Heart left ventricle (tissue), 16 donors: ENCODE results near the gene FAM120B. TPM values are rescaled to one million over a fixed set of nuclear protein-coding genes. Genes with fewer than 3 reads are reported as not detected.
"Not testable (repeated sequence)": the region's sequence is repeated elsewhere in the genome, so short reads cannot be mapped to it uniquely, and the experiment has no call there.

Experiments
- ATAC-seq, 4 donors: fragments of 200-7000 bp; cut with Tn5 transposase; one replicate each; pipeline ENCODE4 v1.9.1; 2020 to 2022; ENCODE audit warnings: moderate library complexity in 4 of 4, mild to moderate bottlenecking in 3 of 4, moderate number of reproducible peaks in 1 of 4
- DNase-seq, 5 donors: peaks; one replicate each; pipeline ENCODE4 v3.0.0-alpha.2; 2020
- H3K27ac ChIP-seq, 12 donors: fragments of 200-600 bp; sonication (generic) in 4 of 12; one replicate each; pipeline versions ENCODE4 v1.5.0 to v1.8.0; 2016 to 2022; ENCODE audit warnings: mild to moderate bottlenecking in 2 of 12
- H3K27me3 ChIP-seq, 9 donors: fragments of 200-600 bp; sonication (generic) in 2 of 9; one replicate each; pipeline versions ENCODE4 v1.5.1 to v1.8.0; 2016 to 2022; ENCODE audit warnings: mild to moderate bottlenecking in 3 of 9
- H3K36me3 ChIP-seq, 9 donors: fragments of 200-600 bp; sonication (generic) in 2 of 9; one replicate each; pipeline versions ENCODE4 v1.5.0 to v1.8.0; 2018 to 2022; ENCODE audit warnings: mild to moderate bottlenecking in 2 of 9
- H3K4me1 ChIP-seq, 12 donors: fragments of 200-600 bp; sonication (generic) in 4 of 12; one replicate each; pipeline versions ENCODE4 v1.5.0 to v1.8.0; 2016 to 2022; ENCODE audit warnings: mild to moderate bottlenecking in 3 of 12
- H3K4me3 ChIP-seq, 12 donors: fragments of 200-600 bp; sonication (generic) in 4 of 12; one replicate each; pipeline versions ENCODE4 v1.5.0 to v1.8.0; 2017 to 2022; ENCODE audit warnings: mild to moderate bottlenecking in 9 of 12, moderate library complexity in 4 of 12
- H3K9me3 ChIP-seq, 12 donors: fragments of 200-600 bp; sonication (generic) in 4 of 12; one replicate each; pipeline versions ENCODE4 v1.5.0 to v1.8.0; 2016 to 2022; ENCODE audit warnings: mild to moderate bottlenecking in 1 of 12
- CTCF ChIP-seq, 12 donors: fragments of 200-600 bp; sonication (generic) in 4 of 12; IDR thresholded peaks; one replicate each; pipeline versions ENCODE4 v1.5.0 to v1.8.0; 2018 to 2022; ENCODE audit warnings: antibody characterized with exemption in 12 of 12, mild to moderate bottlenecking in 5 of 12
- POLR2A ChIP-seq, 2 donors: fragments of 450-650 bp; IDR thresholded peaks; one replicate each; pipeline ENCODE4 v1.6.1; 2017; ENCODE audit warnings: antibody characterized with exemption in 2 of 2, mild to moderate bottlenecking in 2 of 2, moderate library complexity in 2 of 2
- WGBS, 4 donors: extraction: QIAGEN DNeasy Blood & Tissue Kit in 2 of 4; methylation state at CpG; one replicate each; pipeline versions ENCODE4 v1.1.5 to v1.1.7; 2013 to 2018; 5-methylcytosine and 5-hydroxymethylcytosine counted together
- intact Hi-C, 10 donors: fragments of 100-400 bp; cut with DNase I; formaldehyde crosslinking; loops; one replicate each; pipeline versions ENCODE4 v1.11.1 to v1.14.2; 2022
- polyA plus RNA-seq, 2 donors: library from polyadenylated mRNA; stranded (reverse); fragments of 200-250 nt; gene quantifications; one replicate each; pipeline ENCODE4 v1.2.3, GENCODE V29; 2013
- total RNA-seq, 9 donors: library from RNA; depleted of rRNA in 2 of 9; stranded (reverse); fragments of >200 nt in 2 of 9; fragmentation: NEBNext Ultra II Directional in 3 of 9; extraction: Animal tissue kit (Norgen Biotek cat#: 25700) in 3 of 9; gene quantifications; one replicate each; pipeline versions ENCODE4 v1.1.0 to v1.2.4, GENCODE V29; 2016 to 2023
- donor health status: ischemic (EF 13 %, LVEDD 7.1; RV severe dilation, severe dysfunction).
- donor health status: healthy with polysubstance abuse.
- donor health status: DM: no; HTN: yes; CAD: no.
- donor health status: DM: no; HTN: no; CAD: no.
- donor health status: ischemic (EF 25% LVEDD 6.9; RV normal size, moderate dysfunction).
- donor health status: ischemic (EF 25% LVEDD 5.7; RV mildly dilated, moderate dysfunction).
- donor health status: healthy.
- donor health status: DM: yes; HTN: yes; CAD: no.
- donor health status: ischemic (EF 35%, LVEDD 5.7; RV mildly dilated, moderate dysfunction).
- donor health status: nonischemic (EF 11% LVEDD 7.7; RV severe dilation, severe dysfunction).
- donor health status: DM: yes; HTN: yes; CAD: no.
- donor health status: PGD.
- donor health status: ischemic (EF 29% LVEDD 5.4; RV normal size, mild dysfunction).
- donor health status: nonischemic (EF 23%, LVEDD 6.1; RV moderate dilation, normal function).

Gene FAM120B
- total and polyA plus RNA-seq, 11 donors, result 6.6 to 29.4 (median 18.5) TPM

DNA sequence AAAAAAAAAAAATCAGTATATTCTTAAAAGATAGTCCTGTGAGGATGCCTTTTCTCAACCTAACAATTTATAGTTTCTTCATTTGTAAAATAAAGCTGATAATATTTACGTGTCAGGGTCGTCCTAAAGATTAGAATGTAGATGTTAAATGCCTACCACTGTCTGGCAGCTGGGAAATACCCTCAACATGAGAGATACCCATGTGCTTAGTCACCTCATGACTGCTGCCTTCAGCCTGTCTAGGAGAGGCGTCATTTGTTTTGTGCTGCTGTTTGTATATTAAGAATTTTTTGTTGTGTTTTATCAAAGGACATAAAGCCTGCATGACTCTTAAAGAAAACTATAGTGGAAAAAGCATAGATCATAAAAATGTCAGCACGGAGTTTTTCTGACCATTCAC is 9.5 kb downstream of the FAM120B start:
- Histone ChIP-seq H3K9me3 (no peaks in the 10 kb centered on the region), H3K4me3 (no peak overlapping the region), H3K36me3 (peaks cover 0 to 32% (median 19%) of the 10 kb centered on the region in 9 donors), H3K4me1 (peaks cover 0 to 54% (median 21%) of the 10 kb centered on the region in 12 donors), H3K27me3 (no peaks in the 10 kb centered on the region), H3K27ac (no peak overlapping the region)
- TF ChIP-seq CTCF (IDR thresholded peaks at IDR 0.05), result no peak
- no peak for TF ChIP-seq POLR2A (IDR thresholded peaks at IDR 0.05)
- WGBS, 4 donors, result 93 to 96% (median 95%) methylated on average over 4 of the region's 4 CpGs
- intact Hi-C loops, result loop anchor here in 1 of 10 donors (10.0 kb wide), 1 partner anchor 209 kb away; no protein-coding TSS in a partner anchor
- ATAC-seq (no peak), DNase-seq (no peak)

GRCh38 chr6:170317076-170317475 is 10.5 kb downstream of the FAM120B start:
- no peak for DNase-seq
- H3K27ac ChIP-seq, result peak overlapping the region in 4 of 12 donors; percentile 2 to 32 (median 20)
- 32 to 40% (median 38%) methylated on average over 1 of the region's 1 CpG for WGBS, 4 donors
- no peak for ATAC-seq
- TF ChIP-seq POLR2A (IDR thresholded peaks at IDR 0.05) (no peak), CTCF (IDR thresholded peaks at IDR 0.05) (no peak)
- H3K4me3 ChIP-seq, result no peak overlapping the region
- H3K9me3 ChIP-seq, result no peaks in the 10 kb centered on the region
- intact Hi-C loops, result loop anchor here in 1 of 10 donors (10.0 kb wide), 1 partner anchor 208 kb away; no protein-coding TSS in a partner anchor
- H3K36me3 ChIP-seq, result peaks cover 0 to 42% (median 26%) of the 10 kb centered on the region in 9 donors
- H3K4me1 ChIP-seq, result peaks cover 0 to 52% (median 21%) of the 10 kb centered on the region in 12 donors
- no peaks in the 10 kb centered on the region for H3K27me3 ChIP-seq

- 37 to 56% (median 49%) methylated on average over 5 of the region's 5 CpGs for WGBS, 4 donors
- peak; percentile 33 to 83 (median 58) for ATAC-seq
- peaks cover 0 to 48% (median 18%) of the 10 kb centered on the region in 12 donors for H3K4me1 ChIP-seq
- H3K27ac ChIP-seq, result peak overlapping the region in 6 of 12 donors; percentile 2 to 41 (median 20)
- intact Hi-C loops, result loop anchor here in 1 of 10 donors (10.0 kb wide), 1 partner anchor 207 kb away; no protein-coding TSS in a partner anchor
- no peak for DNase-seq
- H3K27me3 ChIP-seq, result no peaks in the 10 kb centered on the region
- peaks cover 0 to 49% (median 32%) of the 10 kb centered on the region in 9 donors for H3K36me3 ChIP-seq
- no peak for TF ChIP-seq CTCF (IDR thresholded peaks at IDR 0.05)
- no peak for TF ChIP-seq POLR2A (IDR thresholded peaks at IDR 0.05)
- H3K4me3 ChIP-seq, result no peak overlapping the region
- no peaks in the 10 kb centered on the region for H3K9me3 ChIP-seq
Observed at GRCh38 chr6:170317718-170318117, 11.2 kb downstream of the FAM120B start.

GRCh38 chr6:170329321-170329720 is 22.8 kb downstream of the FAM120B start:
- no peak for TF ChIP-seq CTCF (IDR thresholded peaks at IDR 0.05)
- no peak for TF ChIP-seq POLR2A (IDR thresholded peaks at IDR 0.05)
- Histone ChIP-seq H3K36me3 (peaks cover 0 to 99% (median 90%) of the 10 kb centered on the region in 9 donors), H3K4me1 (peaks cover 0 to 7% (median 0%) of the 10 kb centered on the region in 12 donors), H3K27ac (no peak overlapping the region), H3K9me3 (no peaks in the 10 kb centered on the region), H3K4me3 (no peak overlapping the region), H3K27me3 (no peaks in the 10 kb centered on the region)
- ATAC-seq (peak in 1 of 4 donors; percentile 34), DNase-seq (no peak)
- 75 to 82% (median 77%) methylated on average over 8 of the region's 8 CpGs for WGBS, 4 donors
- intact Hi-C loops, result no loop called here

GRCh38 chr6:170335199-170335598 is 28.6 kb downstream of the FAM120B start:
- Histone ChIP-seq H3K36me3 (peaks cover 0 to 62% (median 46%) of the 10 kb centered on the region in 9 donors), H3K9me3 (peaks cover 0 to 18% (median 0%) of the 10 kb centered on the region in 12 donors)
- WGBS, 4 donors, result 97 to 99% (median 98%) methylated on average over 3 of the region's 3 CpGs
- H3K4me1 ChIP-seq, H3K27me3 ChIP-seq, H3K4me3 ChIP-seq, ATAC-seq, intact Hi-C loops, H3K27ac ChIP-seq, DNase-seq: not testable (repeated sequence)
